Heart right ventricle (tissue), 16 donors: Measurements from ENCODE around the gene UPK2. TPM values are rescaled to one million over a fixed set of nuclear protein-coding genes. Genes with fewer than 3 reads are reported as not detected.
"Not testable (repeated sequence)": the region's sequence is repeated elsewhere in the genome, so short reads cannot be mapped to it uniquely, and the experiment has no call there.

Experiments used
- ATAC-seq, 8 donors: fragments of 200-7000 bp; cut with Tn5 transposase; one replicate each; pipeline ENCODE4 v1.9.1; 2020; ENCODE audit warnings: mild to moderate bottlenecking in 8 of 8, moderate library complexity in 8 of 8, moderate number of reproducible peaks in 1 of 8
- DNase-seq, 2 donors: peaks; one replicate each; pipeline ENCODE4 v3.0.0-alpha.2; 2020
- H3K27ac ChIP-seq, 10 donors: fragments of 200-600 bp; sonication (generic) in 2 of 10; one replicate each; pipeline versions ENCODE4 v1.5.0 to v1.8.0; 2020 to 2022; ENCODE audit warnings: mild to moderate bottlenecking in 3 of 10
- H3K27me3 ChIP-seq, 7 donors: fragments of 200-600 bp; one replicate each; pipeline ENCODE4 v1.8.0; 2021 to 2022; ENCODE audit warnings: mild to moderate bottlenecking in 2 of 7
- H3K36me3 ChIP-seq, 9 donors: fragments of 200-600 bp; sonication (generic) in 1 of 9; one replicate each; pipeline versions ENCODE4 v1.5.0 to v1.8.0; 2020 to 2022; ENCODE audit warnings: mild to moderate bottlenecking in 2 of 9
- H3K4me1 ChIP-seq, 9 donors: fragments of 200-600 bp; sonication (generic) in 1 of 9; one replicate each; pipeline versions ENCODE4 v1.5.0 to v1.8.0; 2020 to 2022; ENCODE audit warnings: mild to moderate bottlenecking in 4 of 9
- H3K4me3 ChIP-seq, 10 donors: fragments of 200-600 bp; sonication (generic) in 2 of 10; one replicate each; pipeline versions ENCODE4 v1.5.0 to v1.8.0; 2020 to 2022; ENCODE audit warnings: mild to moderate bottlenecking in 7 of 10, moderate library complexity in 2 of 10
- H3K9me3 ChIP-seq, 11 donors: fragments of 200-600 bp in 10 of 11; sonication (generic) in 2 of 11; one replicate each; pipeline versions ENCODE4 v1.5.0 to v1.8.0; 2013 to 2022; ENCODE audit warnings: mild to moderate bottlenecking in 2 of 11, control low read depth in 1 of 11, moderate library complexity in 1 of 11
- WGBS, 2 donors: extraction: QIAGEN DNeasy Blood & Tissue Kit; methylation state at CpG; one replicate each; pipeline ENCODE4 v1.1.7; 2013; ENCODE audit warnings: inconsistent platforms in 1 of 2; 5-methylcytosine and 5-hydroxymethylcytosine counted together
- intact Hi-C, 10 donors: fragments of 100-400 bp; cut with DNase I; formaldehyde crosslinking; loops; one replicate each; pipeline versions ENCODE4 v1.11.1 to v1.14.2; 2022
- polyA plus RNA-seq, 2 donors: library from polyadenylated mRNA; stranded (reverse); fragments of 200-250 nt; gene quantifications; one replicate each; pipeline ENCODE4 v1.2.3, GENCODE V29; 2013
- total RNA-seq, 10 donors: library from RNA; stranded (reverse); fragmentation: NEBNext Ultra II Directional in 3 of 10; extraction: Animal tissue kit (Norgen Biotek cat#: 25700) in 3 of 10; gene quantifications; one replicate each; pipeline versions ENCODE4 v1.2.1 to v1.2.4, GENCODE V29; 2021 to 2023
- TF ChIP-seq, protein P1 (sequence below), 9 donors: fragments of 200-600 bp; sonication (generic) in 2 of 9; IDR thresholded peaks; one replicate each; pipeline versions ENCODE4 v1.5.0 to v1.8.0; 2021 to 2022; ENCODE audit warnings: antibody characterized with exemption in 9 of 9, mild to moderate bottlenecking in 5 of 9, moderate library complexity in 1 of 9
- donor health status: Arrhythmogenic right ventricular cardiomyopathy.
- donor health status: ischemic (EF 13 %, LVEDD 7.1; RV severe dilation, severe dysfunction).
- donor health status: healthy with polysubstance abuse.
- donor health status: DM: no; HTN: yes; CAD: no.
- donor health status: DM: no; HTN: no; CAD: no.
- donor health status: ischemic (EF 25% LVEDD 6.9; RV normal size, moderate dysfunction).
- donor health status: ischemic (EF 25% LVEDD 5.7; RV mildly dilated, moderate dysfunction).
- donor health status: healthy.
- donor health status: DM: yes; HTN: yes; CAD: no.
- donor health status: Ischemic cardiomyopathy.
- donor health status: ischemic (EF 35%, LVEDD 5.7; RV mildly dilated, moderate dysfunction).
- donor health status: nonischemic (EF 11% LVEDD 7.7; RV severe dilation, severe dysfunction).
- donor health status: DM: yes; HTN: yes; CAD: no.
- donor health status: PGD.
- donor health status: ischemic (EF 29% LVEDD 5.4; RV normal size, mild dysfunction).
- donor health status: nonischemic (EF 23%, LVEDD 6.1; RV moderate dilation, normal function).

UPK2 gene
- total and polyA plus RNA-seq, 12 donors, result 0.04 TPM; not detected in 11

- ATAC-seq (no peak), DNase-seq (no peak)
- H3K27ac ChIP-seq, result no peak overlapping the region
- no peaks in the 10 kb centered on the region for H3K9me3 ChIP-seq
- intact Hi-C loops, result no loop called here
- H3K27me3 ChIP-seq, result peaks cover 0 to 19% (median 4%) of the 10 kb centered on the region in 7 donors
- TF ChIP-seq, protein P1, sequence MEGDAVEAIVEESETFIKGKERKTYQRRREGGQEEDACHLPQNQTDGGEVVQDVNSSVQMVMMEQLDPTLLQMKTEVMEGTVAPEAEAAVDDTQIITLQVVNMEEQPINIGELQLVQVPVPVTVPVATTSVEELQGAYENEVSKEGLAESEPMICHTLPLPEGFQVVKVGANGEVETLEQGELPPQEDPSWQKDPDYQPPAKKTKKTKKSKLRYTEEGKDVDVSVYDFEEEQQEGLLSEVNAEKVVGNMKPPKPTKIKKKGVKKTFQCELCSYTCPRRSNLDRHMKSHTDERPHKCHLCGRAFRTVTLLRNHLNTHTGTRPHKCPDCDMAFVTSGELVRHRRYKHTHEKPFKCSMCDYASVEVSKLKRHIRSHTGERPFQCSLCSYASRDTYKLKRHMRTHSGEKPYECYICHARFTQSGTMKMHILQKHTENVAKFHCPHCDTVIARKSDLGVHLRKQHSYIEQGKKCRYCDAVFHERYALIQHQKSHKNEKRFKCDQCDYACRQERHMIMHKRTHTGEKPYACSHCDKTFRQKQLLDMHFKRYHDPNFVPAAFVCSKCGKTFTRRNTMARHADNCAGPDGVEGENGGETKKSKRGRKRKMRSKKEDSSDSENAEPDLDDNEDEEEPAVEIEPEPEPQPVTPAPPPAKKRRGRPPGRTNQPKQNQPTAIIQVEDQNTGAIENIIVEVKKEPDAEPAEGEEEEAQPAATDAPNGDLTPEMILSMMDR (IDR thresholded peaks at IDR 0.05), result no peak
- 20 to 67% methylated on average over 1 to 2 of the region's 2 CpGs for WGBS, 2 donors
- no peaks in the 10 kb centered on the region for H3K4me1 ChIP-seq
- no peaks in the 10 kb centered on the region for H3K36me3 ChIP-seq
- no peak overlapping the region for H3K4me3 ChIP-seq
Measured at GRCh38 chr11:118947091-118947490, 9.0 kb upstream of the UPK2 start.

DNA sequence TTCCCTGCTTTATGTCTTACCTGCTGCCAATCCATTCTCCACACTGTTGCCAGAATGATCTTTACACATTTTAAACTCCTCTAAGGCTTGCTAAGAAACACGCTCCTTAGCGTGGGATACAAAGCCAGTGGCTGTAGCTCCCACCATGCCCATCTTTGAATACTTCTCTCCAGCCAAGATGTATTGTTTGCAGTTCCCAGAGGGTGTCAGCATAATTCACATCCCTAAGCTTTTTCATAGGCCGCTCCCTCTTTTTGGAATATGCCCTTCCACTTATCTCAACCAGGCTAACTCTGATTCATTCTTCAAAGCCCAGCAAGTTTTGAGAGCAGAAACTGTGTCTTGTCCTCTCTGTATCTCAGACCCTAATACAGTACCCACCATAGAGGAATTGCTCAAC lies 8.1 kb upstream of the UPK2 start:
- Histone ChIP-seq H3K27ac (no peak overlapping the region), H3K27me3 (peaks cover 0 to 21% (median 5%) of the 10 kb centered on the region in 7 donors), H3K9me3 (no peaks in the 10 kb centered on the region), H3K4me3 (no peak overlapping the region), H3K4me1 (no peaks in the 10 kb centered on the region), H3K36me3 (no peaks in the 10 kb centered on the region)
- 78 to 79% methylated on average over 3 of the region's 3 CpGs for WGBS, 2 donors
- ATAC-seq, result no peak
- intact Hi-C loops, result no loop called here
- TF ChIP-seq, protein P1 (IDR thresholded peaks at IDR 0.05), result no peak
- DNase-seq, result no peak

DNA sequence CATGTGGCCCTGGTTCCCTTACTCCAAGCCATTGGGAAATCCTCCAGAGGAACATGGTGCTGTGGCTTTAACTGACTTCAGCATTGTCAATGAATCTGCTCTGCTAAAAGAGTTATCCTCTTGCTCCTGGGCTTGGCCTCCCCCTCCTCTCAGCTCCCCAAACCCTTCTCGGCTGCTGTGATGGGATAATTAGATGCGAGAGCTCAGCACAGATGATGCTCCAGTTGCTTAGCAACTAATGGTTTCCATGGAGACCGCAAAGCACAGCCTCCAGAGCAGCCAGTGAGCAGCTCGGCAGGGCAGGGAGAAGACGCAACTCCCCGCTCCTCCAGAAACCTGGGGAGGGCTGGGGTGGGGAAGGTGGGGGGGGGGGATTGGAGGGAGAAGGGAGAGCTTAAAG lies 2.8 kb upstream of the UPK2 start:
- intact Hi-C loops, result loop anchor here in 4 of 10 donors (10.0 kb wide), 3 partner anchors 48 to 288 kb away; no protein-coding TSS in a partner anchor
- peaks cover 0 to 20% (median 4%) of the 10 kb centered on the region in 7 donors for H3K27me3 ChIP-seq
- WGBS, 2 donors, result 31 to 43% methylated on average over 6 of the region's 6 CpGs

DNA sequence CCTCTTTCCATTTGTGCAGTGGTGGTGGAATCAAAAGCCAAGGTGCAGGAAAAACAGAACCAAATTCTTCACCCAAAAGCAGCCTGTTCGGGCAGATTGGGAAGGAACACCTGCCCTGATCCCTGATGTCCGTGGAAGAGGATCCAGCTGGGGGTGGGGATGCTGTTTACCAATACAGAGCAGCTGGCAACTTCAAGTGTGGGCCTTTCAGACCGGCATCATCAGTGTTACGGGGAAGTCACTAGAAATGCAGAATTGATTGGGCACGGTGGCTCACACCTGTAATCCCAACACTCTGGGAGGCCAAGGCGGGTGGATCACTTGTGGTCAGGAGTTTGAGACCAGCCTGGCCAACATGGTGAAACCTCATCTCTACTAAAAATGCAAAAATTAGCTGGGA lies 2.1 kb upstream of the UPK2 start:
- not testable (repeated sequence) for H3K27ac ChIP-seq, H3K4me1 ChIP-seq, H3K4me3 ChIP-seq, H3K9me3 ChIP-seq, H3K36me3 ChIP-seq, ATAC-seq, DNase-seq
- 74 to 77% methylated on average over 6 of the region's 6 CpGs for WGBS, 2 donors
- intact Hi-C loops, result loop anchor here in 5 of 10 donors (2.0 to 10.0 kb wide), 4 partner anchors 47 to 289 kb away; no protein-coding TSS in a partner anchor
- H3K27me3 ChIP-seq, result peaks cover 0 to 20% (median 4%) of the 10 kb centered on the region in 7 donors

More for the DNA sequence above, 2.8 kb upstream of the UPK2 start:
- TF ChIP-seq, protein P1 (IDR thresholded peaks at IDR 0.05), result no peak
- DNase-seq (no peak), ATAC-seq (no peak)
- Histone ChIP-seq H3K36me3 (no peaks in the 10 kb centered on the region), H3K4me3 (no peak overlapping the region), H3K9me3 (no peaks in the 10 kb centered on the region), H3K27ac (no peak overlapping the region), H3K4me1 (peaks cover 0 to 5% (median 0%) of the 10 kb centered on the region in 9 donors)

GRCh38 chr11:118956847-118957469 lies 860 bp downstream of the UPK2 start:
- intact Hi-C loops, result loop anchor here (1.0 to 10.0 kb wide), 12 partner anchors 48 to 292 kb away; no protein-coding TSS in a partner anchor
- peaks cover 0 to 19% (median 4%) of the 10 kb centered on the region in 7 donors for H3K27me3 ChIP-seq
- no peaks in the 10 kb centered on the region for H3K36me3 ChIP-seq
- TF ChIP-seq, protein P1 (IDR thresholded peaks at IDR 0.05), result peak in 4 of 9 donors; percentile 4 to 19 (median 9)
- no peaks in the 10 kb centered on the region for H3K9me3 ChIP-seq
- H3K4me1 ChIP-seq, result peaks cover 0 to 5% (median 0%) of the 10 kb centered on the region in 9 donors
- 52 to 54% methylated on average over 14 of the region's 14 CpGs for WGBS, 2 donors
- no peak overlapping the region for H3K4me3 ChIP-seq
- DNase-seq (no peak), ATAC-seq (peak in 3 of 8 donors; percentile 8 to 22 (median 19))
- H3K27ac ChIP-seq, result no peak overlapping the region
